GM19463 (cell line): ENCODE data around the gene PDE6B.

Experiments used
- ATAC-seq: cut with Tn5 transposase; IDR thresholded peaks from one replicate; pipeline ENCODE4 v1.9.1; 2021; ENCODE audit warnings: mild to moderate bottlenecking, moderate library complexity; ENCODE audit not compliant: unreplicated experiment

PDE6B gene

DNA sequence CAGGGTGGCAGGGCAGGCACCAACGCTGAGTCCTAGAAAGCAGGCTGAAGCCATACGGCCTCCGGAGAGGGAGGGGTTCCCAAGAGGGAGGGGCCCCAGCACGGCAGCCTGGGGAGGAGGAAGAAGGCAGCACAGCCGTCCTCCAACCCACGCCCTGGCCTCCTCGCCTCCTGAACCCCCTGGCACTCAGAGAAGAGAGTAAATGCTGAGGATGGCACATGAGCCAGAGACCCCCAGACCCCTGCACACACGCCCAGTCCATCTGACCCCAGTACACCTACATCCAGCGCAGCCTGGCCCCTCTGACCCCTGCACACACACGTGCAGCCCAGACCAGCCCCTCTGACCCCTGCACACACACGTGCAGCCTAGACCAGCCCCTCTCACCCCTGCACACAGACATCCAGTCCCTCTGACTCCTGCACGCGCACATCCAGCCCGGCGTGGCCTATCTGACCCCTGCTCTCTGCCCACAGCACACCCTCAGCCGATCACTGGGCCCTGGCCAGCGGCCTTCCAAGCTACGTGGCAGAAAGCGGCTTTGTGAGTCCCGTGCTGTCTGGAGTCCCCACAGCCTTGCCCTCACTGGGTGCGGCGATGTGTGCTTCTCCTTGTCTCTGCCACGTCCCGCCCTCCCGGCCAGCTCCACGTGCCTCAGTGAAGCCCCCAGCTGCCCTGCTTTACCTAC, 30.2 kb downstream of the PDE6B start:
- ATAC-seq: no peak

DNA sequence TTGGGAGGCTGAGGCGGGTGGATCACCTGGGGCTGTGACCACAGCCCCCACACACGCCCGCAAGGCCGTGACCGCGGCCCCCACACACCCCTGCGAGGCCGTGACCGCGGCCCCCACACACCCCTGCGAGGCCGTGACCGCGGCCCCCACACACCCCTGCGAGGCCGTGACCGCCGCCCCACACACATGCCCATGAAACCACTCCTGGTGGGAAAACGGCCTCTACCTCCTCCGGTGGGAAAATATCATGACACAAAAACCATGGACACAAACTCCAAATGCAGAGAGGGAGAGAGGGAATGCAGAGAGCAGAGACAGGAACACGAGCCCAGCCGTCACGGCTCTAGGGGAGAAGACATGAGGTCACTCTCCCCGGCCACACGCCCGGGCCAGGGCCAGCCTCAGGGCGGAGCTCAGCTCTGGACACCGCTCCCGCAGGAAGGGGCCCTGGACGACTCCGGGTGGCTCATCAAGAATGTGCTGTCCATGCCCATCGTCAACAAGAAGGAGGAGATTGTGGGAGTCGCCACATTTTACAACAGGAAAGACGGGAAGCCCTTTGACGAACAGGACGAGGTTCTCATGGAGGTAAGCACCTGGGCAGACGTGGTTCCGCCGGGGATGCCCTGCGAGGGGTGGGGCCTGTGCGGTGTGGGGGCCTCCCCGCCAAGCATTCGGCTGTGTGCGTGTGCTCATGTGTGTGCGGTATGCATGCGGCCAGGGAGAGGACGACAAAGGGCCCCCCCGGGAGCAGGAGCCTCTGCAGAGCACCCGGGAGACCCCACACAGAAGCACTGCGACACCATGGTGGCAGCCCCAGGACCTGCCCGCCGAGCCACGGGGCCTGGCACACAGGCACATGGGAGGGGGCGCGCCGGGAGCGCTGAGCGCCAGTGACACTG, 31.3 kb downstream of the PDE6B start:
- ATAC-seq: no peak

DNA sequence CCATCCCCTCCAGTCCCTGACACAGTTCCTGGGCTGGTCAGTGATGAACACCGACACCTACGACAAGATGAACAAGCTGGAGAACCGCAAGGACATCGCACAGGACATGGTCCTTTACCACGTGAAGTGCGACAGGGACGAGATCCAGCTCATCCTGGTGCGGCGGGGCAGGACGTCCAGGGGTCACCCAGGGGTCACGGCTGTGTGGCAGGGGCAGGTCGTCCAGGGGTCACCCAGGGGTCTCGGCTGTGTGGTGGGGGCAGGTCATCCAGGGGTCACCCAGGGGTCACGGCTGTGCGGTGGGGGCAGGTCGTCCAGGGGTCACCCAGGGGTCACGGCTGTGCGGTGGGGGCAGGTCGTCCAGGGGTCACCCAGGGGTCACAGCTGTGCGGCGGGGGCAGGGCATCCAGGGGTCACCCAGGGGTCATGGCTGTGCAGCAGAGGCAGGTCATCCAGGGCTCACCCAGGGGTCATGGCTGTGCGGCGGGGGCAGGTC, 32.0 kb downstream of the PDE6B start:
- no peak for ATAC-seq

DNA sequence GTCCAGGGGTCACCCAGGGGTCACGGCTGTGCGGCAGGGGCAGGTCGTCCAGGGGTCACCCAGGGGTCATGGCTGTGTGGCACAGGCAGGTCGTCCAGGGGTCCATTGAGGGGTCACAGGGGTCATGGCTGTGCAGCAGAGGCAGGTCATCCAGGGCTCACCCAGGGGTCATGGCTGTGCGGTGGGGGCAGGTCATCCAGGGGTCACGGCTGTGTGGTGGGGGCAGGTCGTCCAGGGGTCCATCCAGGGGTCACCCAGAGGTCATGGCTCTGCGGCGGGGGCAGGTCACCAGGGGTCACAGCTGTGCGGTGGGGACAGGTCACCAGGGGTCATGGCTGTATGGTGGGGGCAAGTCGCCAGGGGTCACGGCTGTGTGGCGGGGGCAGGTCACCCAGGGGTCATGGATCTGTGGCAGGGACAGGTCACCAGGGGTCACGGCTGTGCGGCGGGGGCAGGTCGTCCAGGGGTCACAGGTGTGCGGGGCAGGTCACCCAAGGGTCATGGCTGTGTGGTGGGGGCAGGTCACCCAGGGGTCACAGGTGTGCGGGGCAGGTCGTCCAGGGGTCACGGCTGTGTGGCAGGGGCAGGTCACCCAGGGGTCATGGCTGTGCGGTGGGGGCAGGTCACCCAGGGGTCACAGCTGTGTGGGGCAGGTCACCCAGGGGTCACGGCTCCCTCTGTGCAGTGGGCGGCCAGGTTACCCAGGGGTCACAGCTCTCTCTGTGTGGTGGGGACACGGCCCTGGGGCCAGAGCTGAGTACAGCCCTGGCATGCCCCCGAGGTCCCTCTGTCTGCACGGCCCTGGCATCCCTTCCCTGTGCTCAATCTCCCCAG, 32.7 kb downstream of the PDE6B start:
- ATAC-seq: no peak

DNA sequence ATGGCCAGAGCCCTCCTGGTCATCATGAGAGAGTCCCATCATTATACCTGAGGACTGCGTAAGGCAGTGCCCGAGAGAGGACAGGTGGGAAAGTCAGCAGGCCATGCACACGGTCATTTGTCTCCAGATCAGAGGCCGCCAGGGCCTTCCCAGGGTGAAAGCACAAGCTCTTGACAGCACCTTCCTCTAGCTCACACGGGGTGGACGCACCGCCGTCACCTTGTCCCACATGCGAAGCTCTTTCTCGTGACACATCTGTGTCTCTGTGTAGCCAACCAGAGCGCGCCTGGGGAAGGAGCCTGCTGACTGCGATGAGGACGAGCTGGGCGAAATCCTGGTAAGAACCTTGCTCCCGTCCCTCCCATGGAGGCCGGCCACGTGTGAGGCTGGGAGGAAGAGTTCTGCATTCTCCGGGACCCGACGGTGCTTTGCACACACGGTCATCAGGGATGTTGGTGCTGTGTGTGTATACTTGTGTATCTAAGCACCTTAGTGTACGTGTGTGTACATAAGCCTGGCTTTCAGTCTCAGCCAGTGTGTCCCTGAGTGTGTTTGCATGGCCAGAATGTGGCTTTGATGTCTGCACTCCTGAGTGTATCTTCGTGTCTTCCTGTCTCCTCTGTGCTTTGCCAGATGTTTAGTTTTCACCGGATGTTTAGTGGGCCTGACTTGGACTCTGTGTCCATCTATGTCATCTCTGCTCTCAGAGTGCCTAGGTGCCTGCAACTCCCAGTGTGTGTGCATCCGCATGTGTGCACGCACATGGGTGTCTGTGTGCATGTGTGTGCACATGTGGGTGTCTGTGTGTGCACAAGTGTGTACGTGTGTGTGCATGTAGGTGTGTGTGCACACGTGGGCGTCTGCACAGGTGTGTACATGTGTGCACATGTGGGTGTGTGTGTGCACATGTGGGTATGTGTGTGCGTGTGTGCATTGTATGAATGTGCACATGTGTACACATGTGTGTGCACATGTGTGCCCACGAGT, 33.6 kb downstream of the PDE6B start:
- ATAC-seq: no peak

DNA sequence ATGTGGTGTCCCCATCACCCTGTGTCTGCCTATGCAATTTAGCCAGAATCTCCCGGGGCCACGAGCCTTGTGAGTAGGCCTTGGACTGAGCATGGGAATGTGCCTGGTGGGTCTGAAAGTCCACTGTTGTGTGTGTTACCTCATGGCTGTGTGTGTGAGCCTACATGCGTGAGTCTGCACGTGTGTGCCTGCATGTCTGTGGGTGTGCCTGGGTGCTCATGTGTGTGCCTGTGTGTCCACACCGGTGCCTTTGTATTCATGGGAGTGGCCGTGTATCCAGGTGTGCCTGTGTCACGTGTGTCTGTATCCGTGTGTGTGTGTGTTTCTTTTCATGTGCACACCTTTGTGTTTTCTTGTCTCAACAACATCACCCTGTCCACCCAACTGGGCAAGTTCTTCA, 34.5 kb downstream of the PDE6B start:
- ATAC-seq: no peak

DNA sequence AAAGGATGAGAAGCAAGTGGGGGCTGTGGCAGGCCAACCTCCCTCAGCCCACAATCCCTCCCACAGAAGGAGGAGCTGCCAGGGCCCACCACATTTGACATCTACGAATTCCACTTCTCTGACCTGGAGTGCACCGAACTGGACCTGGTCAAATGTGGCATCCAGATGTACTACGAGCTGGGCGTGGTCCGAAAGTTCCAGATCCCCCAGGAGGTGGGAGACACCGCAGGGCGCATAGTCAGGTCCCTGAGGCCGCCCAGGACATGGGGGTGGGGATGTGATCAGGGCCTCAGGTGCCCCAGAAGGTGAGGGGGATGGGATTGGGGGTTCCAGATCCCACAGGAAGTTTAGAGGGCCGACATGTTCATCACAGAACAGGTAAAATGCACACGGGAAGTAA, 35.0 kb downstream of the PDE6B start:
- ATAC-seq: no peak

DNA sequence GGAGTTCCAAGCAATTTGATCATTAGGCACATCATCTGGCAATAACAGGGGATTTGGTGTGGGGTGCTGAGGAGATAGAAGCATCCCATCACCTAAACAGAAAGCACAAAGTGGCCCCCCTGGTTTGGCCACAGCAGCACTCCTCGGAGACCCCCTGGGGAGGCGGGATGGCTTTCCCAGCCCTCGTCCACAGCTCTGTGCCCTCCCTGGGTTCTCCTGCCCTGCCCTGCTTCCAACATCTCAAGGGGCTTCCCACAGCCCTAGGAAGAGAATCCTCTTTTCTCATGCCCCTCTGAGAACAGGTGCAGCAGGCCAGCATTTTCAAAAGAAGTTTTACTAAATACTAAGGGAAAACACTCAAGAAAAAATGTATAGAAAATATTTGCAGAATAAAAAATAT, 35.9 kb downstream of the PDE6B start:
- no peak for ATAC-seq

DNA sequence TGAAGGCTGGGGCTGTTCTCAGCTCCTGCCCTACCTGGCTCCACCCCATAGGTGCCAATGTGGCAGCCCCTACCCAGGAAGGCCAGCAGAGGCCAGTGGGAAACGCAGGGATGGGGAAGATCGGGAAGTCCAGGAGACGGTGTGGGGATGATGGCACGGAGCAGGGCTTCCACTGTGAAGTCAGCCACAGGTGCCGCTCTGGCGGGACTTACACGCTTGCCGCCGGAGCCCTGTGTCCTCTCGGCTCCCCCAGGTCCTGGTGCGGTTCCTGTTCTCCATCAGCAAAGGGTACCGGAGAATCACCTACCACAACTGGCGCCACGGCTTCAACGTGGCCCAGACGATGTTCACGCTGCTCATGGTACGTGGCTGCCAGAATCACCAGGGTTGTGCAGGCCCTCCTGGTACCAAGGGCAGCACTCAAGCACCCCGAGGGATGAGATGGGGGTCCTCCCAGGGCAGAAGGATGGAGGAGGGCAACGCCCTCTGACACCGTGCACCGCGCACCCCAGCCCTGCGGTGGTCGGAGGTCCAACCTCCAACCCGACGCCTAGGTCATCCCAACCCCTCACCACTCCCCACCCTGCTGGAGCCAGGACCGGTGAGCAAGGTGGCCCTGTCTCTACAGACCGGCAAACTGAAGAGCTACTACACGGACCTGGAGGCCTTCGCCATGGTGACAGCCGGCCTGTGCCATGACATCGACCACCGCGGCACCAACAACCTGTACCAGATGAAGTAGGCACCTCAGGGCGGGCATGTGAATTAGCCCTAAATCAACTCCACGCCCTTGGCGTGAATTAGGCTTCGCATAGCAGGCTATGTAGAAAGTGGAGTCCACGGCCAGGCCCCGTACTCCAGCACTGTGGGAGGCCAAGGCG, 36.7 kb downstream of the PDE6B start:
- ATAC-seq: no peak

DNA sequence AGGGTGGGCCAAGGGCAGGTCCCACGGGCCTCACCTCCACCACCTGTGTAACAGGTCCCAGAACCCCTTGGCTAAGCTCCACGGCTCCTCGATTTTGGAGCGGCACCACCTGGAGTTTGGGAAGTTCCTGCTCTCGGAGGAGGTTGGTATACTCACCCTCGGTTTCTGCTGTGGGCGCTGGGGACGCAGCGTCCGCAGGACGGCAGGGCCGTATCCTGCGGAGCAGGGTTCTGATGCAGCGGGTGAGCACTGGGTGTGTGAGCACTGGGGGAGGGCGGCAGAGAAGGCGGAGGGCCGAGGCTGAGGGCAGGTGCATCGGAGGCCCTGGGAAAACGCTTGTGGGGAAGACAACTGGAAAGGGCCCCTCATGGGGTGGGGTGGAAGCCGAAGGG, 37.7 kb downstream of the PDE6B start:
- peak; percentile 8 for ATAC-seq

DNA sequence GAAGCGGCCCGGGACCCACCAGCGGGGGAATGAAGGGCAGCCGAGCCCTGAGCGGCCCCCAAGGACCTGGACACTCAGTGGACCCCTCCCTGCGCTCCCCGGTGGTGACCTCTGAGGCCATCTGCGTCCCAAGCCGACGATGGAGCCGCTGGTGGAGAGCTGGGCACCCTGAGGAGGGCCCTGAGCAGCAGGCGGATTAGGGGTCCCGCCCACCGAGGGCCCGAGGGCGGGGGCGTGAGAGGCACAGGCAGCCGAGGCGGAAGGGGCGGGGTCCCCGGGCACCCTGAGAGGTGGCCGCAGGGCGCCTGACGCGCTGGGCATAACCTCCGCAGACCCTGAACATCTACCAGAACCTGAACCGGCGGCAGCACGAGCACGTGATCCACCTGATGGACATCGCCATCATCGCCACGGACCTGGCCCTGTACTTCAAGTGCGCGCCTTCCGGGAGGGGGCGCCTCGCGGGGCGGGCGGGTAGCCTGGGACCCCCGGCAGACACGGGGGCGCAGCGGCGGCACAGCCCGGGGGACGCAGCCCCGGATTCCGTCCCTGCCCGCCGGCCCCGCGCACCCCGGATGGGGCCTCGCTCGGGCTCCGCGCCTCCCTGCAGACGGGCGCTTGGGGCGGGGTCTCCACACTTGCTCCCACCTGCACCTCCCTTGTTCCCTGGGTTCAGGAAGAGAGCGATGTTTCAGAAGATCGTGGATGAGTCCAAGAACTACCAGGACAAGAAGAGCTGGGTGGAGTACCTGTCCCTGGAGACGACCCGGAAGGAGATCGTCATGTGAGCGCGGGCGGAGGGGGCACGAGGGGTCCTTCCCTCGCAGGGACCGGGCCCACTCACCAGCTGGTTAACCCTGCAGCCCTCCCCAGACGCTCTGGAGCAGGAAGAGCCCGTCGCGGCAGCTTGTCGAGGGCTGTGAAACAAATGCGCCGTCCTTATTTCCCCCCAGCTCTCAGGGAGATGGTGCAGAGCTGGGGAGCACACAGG, 38.4 kb downstream of the PDE6B start:
- ATAC-seq: peak; percentile 76

DNA sequence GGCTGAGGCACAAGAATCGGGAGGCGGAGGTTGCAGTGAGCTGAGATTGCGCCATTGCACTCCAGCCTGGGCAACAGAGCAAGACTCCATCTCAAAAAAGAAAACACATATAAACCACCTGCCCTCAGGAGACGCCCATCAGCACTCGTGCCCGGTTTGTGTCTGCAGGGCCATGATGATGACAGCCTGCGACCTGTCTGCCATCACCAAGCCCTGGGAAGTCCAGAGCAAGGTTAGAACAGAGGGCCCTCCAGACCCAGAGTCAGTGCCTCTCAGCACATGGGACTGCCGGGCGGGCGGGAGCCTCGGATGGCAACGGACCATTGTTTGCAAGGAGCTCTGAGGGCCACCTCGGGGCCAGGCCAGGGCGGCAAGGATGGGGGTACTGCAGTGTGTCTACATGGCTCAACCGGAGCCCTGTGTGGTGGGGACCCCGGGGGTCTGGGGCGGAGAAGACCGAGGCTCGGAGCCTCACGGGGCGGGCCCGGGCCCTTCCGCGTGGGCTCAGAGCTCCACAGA, 39.4 kb downstream of the PDE6B start:
- no peak for ATAC-seq

DNA sequence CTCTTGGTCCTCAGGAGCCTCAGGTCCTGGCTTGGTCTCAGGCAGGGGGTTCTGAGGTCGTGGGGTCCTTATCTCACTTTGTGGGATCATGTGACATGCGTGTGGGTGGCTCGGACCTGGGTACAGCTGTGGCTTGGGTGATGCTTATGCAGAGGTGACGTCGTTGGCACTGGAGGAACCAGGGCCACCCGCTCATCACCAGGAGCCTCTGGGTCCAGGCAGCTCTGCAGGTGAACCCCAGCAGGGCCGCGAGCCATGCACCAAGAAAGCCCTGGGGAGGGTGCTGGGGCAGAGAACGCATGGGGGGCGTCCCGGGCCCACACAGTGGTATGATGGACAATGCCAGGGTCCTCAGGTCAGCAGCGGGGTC, 40.0 kb downstream of the PDE6B start:
- no peak for ATAC-seq

DNA sequence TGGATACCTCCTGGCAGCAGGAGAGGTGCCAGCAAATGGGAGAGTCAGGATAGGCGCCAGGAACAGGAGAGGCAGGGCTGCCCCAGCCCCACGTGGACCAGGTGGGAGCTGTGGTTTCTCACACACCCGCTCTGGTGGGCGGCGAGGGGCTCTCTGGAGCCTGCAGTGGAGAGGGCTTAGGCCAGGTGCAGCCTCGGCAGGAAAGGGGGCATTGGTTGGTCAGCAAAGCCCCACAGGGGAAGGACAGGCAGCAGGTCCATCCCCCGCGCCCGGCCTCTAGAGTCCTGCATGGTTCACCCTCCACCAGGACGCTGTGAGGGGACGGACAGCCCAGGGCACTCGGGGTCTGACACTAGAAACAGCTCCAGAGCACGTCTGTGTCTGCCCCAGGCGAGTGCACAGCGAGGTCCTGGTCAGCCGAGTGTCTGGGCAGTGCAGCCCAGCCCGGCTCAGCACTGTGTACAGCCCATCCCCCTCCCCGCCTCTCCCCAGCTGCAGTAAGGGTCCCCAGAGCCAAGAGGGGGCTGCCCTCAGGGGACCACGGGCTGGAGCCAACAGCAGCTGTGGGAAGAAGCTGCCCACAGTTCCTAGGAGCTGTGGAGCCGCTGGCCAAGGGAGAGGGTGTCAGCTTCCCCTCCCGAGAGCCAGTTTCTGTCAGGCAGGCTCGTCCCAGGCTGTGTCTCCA, 40.5 kb downstream of the PDE6B start:
- no peak for ATAC-seq

DNA sequence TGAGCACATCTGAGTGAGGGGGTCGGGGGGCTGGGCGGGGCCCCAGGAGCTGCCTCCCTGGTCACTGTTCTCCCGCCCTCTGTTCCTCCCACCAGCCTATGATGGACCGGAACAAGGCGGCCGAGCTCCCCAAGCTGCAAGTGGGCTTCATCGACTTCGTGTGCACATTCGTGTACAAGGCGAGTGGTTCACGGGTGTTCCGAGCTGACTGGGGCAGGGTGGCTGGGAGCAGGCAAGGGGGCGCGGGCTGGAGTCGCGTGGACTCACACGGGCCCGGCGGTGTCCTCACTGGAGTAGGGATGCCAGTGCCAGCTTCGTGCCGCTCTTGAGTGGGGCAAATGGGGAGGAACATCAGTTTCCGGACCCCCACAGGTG, 41.0 kb downstream of the PDE6B start:
- ATAC-seq: no peak

DNA sequence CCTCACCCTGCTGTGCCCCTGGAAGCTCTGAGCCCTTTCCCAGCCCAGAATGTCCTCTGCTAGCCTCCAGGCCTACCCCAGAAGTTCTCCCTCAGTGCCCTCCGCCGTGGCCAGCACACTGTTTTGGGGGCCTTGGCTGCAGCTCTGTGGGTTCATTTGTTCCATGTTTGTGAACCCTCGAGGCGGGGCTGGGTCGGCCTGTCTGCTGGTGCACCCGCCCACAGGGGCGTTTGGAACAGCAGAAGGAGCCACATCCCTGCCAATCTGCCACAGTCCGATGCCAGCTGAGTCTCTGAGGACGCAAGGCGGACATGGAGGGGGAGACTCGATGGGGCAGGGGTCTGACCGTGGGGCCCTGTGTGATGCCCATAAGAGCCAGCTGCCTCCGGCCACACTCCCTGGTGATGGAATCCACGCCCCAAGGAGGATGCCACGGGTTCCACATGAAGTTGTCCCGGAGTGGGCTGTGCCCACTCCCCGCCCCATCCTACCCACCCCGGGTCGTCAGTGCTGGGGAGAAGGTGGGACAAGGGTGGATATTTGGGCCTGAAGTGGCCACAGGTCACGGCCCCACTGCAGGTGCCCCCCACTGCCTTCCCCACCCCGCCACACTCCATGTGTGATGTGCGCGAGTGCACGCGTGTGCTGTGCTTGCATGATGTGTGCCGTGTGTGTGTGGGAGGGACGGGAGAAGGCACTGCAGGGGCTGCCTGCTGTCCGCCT, 41.6 kb downstream of the PDE6B start:
- ATAC-seq: no peak

DNA sequence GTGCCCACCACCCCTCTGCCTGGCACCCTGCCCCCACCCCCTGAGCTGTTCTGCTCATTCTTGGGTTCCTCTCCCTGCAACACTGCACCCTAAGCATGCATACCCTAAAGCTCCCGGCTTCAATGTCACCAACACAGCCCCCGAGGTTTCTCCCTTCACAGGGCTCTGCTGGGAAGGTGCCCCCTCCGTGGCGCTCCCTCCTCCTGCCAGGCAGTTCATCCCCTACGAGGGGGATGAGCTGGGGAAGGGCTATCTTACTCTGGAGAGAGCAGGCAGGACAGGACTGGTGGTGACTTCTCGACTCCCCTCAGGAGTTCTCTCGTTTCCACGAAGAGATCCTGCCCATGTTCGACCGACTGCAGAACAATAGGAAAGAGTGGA, 42.2 kb downstream of the PDE6B start:
- no peak for ATAC-seq
